Islet of Langerhans (tissue), 1 donor: ENCODE results near the gene PIP4K2C.
"Not testable (repeated sequence)": the region's sequence is repeated elsewhere in the genome, so short reads cannot be mapped to it uniquely, and the experiment has no call there.

Source experiments
- FAIRE-seq: peaks from one replicate; lab custom pipeline; 2011; peaks lifted over from hg19 to GRCh38; lab: Jason Lieb, UNC

Gene PIP4K2C

GRCh38 chr12:57610554-57611107, 19.6 kb downstream of the PIP4K2C start:
- FAIRE-seq, result no peak

GRCh38 chr12:57611108-57611826, 20.3 kb downstream of the PIP4K2C start, which contains the start of gene ARHGEF25:
ARHGEF25 (plus strand) TSS chr12:57611435; CDS start chr12:57611895, 460 bp downstream.
- FAIRE-seq, result no peak

GRCh38 chr12:57611827-57612710, 21.1 kb downstream of the PIP4K2C start:
- FAIRE-seq, result no peak

GRCh38 chr12:57612711-57613426, 21.9 kb downstream of the PIP4K2C start:
- no peak for FAIRE-seq

- no peak for FAIRE-seq
Observed at GRCh38 chr12:57613427-57614109, 22.6 kb downstream of the PIP4K2C start.

GRCh38 chr12:57614178-57614947, 23.4 kb downstream of the PIP4K2C start:
- FAIRE-seq, result no peak

GRCh38 chr12:57614948-57615500, 24.0 kb downstream of the PIP4K2C start:
- no peak for FAIRE-seq

- FAIRE-seq, result no peak
Observed at GRCh38 chr12:57615637-57616036, 24.6 kb downstream of the PIP4K2C start.

GRCh38 chr12:57616383-57617101, 25.6 kb downstream of the PIP4K2C start:
- no peak for FAIRE-seq

- FAIRE-seq, result no peak
Observed at GRCh38 chr12:57617942-57618341, 26.9 kb downstream of the PIP4K2C start.

- FAIRE-seq, result not testable (repeated sequence)
Observed at GRCh38 chr12:57618431-57618830, 27.4 kb downstream of the PIP4K2C start.

GRCh38 chr12:57618966-57619433, 28.0 kb downstream of the PIP4K2C start:
- FAIRE-seq, result no peak

GRCh38 chr12:57619434-57620244, 28.6 kb downstream of the PIP4K2C start:
- no peak for FAIRE-seq

GRCh38 chr12:57620245-57620935, 29.4 kb downstream of the PIP4K2C start:
- no peak for FAIRE-seq

GRCh38 chr12:57620936-57621496, 30.0 kb downstream of the PIP4K2C start:
- no peak for FAIRE-seq

- no peak for FAIRE-seq
Observed at GRCh38 chr12:57621497-57622292, 30.7 kb downstream of the PIP4K2C start.
